Measurements from ENCODE around the gene EPHA8. TPM values are rescaled to one million over a fixed set of nuclear protein-coding genes. Genes with fewer than 3 reads are reported as not detected.

EPHA8 gene
- total and polyA plus RNA-seq, 2 of the 13 experiments (the other 11 are each of a cell fraction or from before 2014, with no cell fraction given), result not detected

DNA sequence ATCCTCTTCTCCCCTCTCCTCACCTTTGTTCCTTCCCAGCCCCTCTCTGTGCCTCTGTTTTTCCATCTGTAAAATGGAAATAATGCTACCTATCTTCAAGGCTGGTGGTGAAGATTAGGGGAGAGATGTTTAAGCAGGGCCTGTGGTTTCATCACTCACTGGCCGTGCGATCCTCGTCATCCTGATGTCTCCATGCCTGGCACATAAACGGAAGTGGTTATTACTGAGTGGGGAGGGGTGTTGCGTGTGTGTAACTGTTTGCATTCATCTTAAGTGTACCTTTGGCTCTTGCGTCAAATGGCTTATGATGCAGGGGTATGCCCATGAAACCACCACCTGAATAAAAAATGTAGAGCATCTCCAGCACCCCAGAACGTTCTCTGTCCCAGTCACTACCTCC is 56.0 kb downstream of the EPHA8 start (continued):
- TF ChIP-seq, protein P1, sequence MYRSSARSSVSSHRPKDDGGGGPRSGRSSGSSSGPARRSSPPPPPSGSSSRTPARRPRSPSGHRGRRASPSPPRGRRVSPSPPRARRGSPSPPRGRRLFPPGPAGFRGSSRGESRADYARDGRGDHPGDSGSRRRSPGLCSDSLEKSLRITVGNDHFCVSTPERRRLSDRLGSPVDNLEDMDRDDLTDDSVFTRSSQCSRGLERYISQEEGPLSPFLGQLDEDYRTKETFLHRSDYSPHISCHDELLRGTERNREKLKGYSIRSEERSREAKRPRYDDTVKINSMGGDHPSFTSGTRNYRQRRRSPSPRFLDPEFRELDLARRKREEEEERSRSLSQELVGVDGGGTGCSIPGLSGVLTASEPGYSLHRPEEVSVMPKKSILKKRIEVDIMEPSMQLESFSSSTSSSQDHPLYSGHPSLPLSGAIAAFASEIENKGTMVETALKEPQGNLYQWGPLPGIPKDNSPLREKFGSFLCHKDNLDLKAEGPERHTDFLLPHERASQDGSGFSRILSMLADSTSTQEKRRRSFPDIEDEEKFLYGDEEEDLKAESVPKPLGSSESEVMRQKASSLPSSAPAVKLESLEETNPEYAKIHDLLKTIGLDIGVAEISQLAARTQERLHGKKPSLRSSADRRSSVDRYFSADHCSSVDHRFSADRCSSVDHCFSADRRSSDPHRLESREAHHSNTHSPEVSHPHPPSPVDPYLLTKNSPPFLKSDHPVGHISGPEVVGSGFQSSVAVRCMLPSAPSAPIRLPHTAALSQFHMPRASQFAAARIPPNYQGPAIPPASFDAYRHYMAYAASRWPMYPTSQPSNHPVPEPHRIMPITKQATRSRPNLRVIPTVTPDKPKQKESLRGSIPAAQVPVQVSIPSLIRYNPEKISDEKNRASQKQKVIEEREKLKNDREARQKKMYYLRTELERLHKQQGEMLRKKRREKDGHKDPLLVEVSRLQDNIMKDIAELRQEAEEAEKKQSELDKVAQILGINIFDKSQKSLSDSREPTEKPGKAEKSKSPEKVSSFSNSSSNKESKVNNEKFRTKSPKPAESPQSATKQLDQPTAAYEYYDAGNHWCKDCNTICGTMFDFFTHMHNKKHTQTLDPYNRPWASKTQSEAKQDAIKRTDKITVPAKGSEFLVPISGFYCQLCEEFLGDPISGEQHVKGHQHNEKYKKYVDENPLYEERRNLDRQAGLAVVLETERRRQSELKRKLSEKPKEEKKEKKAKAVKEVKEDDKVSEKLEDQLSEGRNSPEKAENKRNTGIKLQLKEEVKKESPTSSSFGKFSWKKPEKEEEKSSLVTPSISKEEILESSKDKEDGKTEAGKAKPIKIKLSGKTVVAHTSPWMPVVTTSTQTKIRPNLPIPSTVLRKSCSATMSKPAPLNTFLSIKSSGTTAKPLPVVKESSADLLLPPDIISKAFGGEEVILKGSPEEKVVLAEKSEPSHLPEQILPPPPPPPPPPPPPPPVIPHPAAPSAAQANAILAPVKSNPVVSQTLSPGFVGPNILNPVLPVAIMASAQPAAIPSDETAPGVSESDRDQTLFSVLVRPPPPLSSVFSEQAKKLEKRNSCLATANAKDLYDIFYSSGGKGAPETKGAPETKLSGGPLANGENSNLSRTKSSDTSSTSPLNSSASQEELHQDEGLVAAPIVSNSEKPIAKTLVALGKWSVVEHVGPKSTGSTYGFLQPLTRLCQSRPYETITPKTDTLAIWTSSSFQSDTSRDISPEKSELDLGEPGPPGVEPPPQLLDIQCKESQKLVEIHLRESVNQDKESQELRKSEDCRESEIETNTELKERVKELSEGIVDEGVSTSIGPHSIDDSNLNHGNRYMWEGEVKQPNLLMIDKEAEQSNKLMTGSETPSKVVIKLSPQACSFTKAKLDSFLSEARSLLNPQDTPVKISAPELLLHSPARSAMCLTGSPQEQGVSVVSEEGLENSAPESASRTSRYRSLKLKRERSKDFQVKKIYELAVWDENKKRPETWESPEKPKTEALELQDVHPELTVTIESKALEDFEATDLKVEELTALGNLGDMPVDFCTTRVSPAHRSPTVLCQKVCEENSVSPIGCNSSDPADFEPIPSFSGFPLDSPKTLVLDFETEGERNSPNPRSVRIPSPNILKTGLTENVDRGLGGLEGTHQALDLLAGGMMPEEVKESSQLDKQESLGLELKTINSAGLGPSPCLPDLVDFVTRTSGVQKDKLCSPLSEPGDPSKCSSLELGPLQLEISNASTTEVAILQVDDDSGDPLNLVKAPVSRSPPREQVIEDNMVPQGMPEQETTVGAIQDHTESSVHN (CRISPR knock-in tag; IDR thresholded peaks at IDR 0.05), result no peak
- TF ChIP-seq GABPB1 (CRISPR knock-in tag; IDR thresholded peaks at IDR 0.05), result no peak
- TF ChIP-seq FOXM1 (CRISPR knock-in tag; IDR thresholded peaks at IDR 0.05), result no peak
- no peak for TF ChIP-seq NONO (IDR thresholded peaks at IDR 0.05)
- TF ChIP-seq NONO (CRISPR knock-in tag; conservative IDR thresholded peaks at IDR 0.05), result no peak
- TF ChIP-seq ZC3H4 (CRISPR knock-in tag; IDR thresholded peaks at IDR 0.05; ENCODE audit: borderline replicate concordance), result no peak
- TF ChIP-seq DR1 (CRISPR knock-in tag; IDR thresholded peaks at IDR 0.05), result no peak
- TF ChIP-seq GATA4 (IDR thresholded peaks at IDR 0.05; ENCODE audit: borderline replicate concordance, low read depth), result no peak
- TF ChIP-seq, protein P2, sequence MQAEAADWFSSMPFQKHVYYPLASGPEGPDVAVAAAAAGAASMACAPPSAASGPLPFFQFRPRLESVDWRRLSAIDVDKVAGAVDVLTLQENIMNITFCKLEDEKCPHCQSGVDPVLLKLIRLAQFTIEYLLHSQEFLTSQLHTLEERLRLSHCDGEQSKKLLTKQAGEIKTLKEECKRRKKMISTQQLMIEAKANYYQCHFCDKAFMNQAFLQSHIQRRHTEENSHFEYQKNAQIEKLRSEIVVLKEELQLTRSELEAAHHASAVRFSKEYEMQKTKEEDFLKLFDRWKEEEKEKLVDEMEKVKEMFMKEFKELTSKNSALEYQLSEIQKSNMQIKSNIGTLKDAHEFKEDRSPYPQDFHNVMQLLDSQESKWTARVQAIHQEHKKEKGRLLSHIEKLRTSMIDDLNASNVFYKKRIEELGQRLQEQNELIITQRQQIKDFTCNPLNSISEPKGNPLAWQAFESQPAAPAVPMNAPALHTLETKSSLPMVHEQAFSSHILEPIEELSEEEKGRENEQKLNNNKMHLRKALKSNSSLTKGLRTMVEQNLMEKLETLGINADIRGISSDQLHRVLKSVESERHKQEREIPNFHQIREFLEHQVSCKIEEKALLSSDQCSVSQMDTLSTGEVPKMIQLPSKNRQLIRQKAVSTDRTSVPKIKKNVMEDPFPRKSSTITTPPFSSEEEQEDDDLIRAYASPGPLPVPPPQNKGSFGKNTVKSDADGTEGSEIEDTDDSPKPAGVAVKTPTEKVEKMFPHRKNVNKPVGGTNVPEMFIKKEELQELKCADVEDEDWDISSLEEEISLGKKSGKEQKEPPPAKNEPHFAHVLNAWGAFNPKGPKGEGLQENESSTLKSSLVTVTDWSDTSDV (CRISPR knock-in tag; IDR thresholded peaks at IDR 0.05), result no peak
- no peak for TF ChIP-seq MED1 (CRISPR knock-in tag; IDR thresholded peaks at IDR 0.05)
- TF ChIP-seq ZNF207 (IDR thresholded peaks at IDR 0.05; ENCODE audit: borderline replicate concordance), result no peak
